GM12878 (cell line): ENCODE measurements around the gene ENG. TPM values are rescaled to one million over a fixed set of nuclear protein-coding genes. Genes with fewer than 3 reads are reported as not detected.

Experiments
- ATAC-seq: fragments of 200-7000 bp; cut with Tn5 transposase; 3 replicates; pipeline ENCODE4 v1.9.1; 2020; ENCODE audit warnings: mild to moderate bottlenecking, moderate library complexity
- BruUV-seq: library from RNA; stranded (reverse); fragments of 400-500 nt; replicated peaks from 2 replicates; lab custom pipeline; 2021; lab: Mats Ljungman, UMichigan
- CTCF ChIA-PET: fragments of 300-600 bp; sonication (Branson Sonifier 250); formaldehyde crosslinking; extraction: SDS; loops from one replicate; lab custom pipeline; 2021; ENCODE audit warnings: inconsistent platforms; lab: Yijun Ruan, JAX
- POLR2A ChIA-PET: fragments of 350-600 bp; formaldehyde crosslinking; extraction: SDS; loops from one replicate; lab custom pipeline; 2021; ENCODE audit warnings: inconsistent platforms; lab: Charles Lee
- RAD21 ChIA-PET: fragments of 300-600 bp; sonication (Branson Sonifier 250); formaldehyde crosslinking; loops from one replicate; lab custom pipeline; 2023; ENCODE audit warnings: antibody characterized with exemption; ENCODE audit not compliant: unreplicated experiment; lab: Charles Lee
- SMC1A ChIA-PET: fragments of 300-600 bp; sonication (Branson Sonifier 250); formaldehyde crosslinking; loops from one replicate; lab custom pipeline; 2023; ENCODE audit not compliant: unreplicated experiment, uncharacterized antibody; lab: Charles Lee
- DNase-seq: peaks from one replicate; pipeline ENCODE4 v3.0.0-alpha.2; 2011; ENCODE audit warnings: low read depth, low spot score
- FAIRE-seq: peaks from 3 replicates; lab custom pipeline; 2011; peaks lifted over from hg19 to GRCh38; lab: Jason Lieb, UNC
- H2AFZ ChIP-seq: 2 replicates; pipeline ENCODE4 v1.6.0; 2011; ENCODE audit warnings: low read depth, low read length, control low read depth; ENCODE audit not compliant: control insufficient read depth
- H3K27ac ChIP-seq: 2 replicates; pipeline ENCODE4 v1.5.1; 2011; ENCODE audit warnings: control low read depth; ENCODE audit not compliant: control insufficient read depth, insufficient read depth
- H3K27me3 ChIP-seq, 2 experiments: replicated peaks in 1 of 2; 2 replicates each; pipeline versions ENCODE4 v1.6.0 to v1.6.1; 2011; ENCODE audit warnings: low read length in 1 of 2; ENCODE audit not compliant: control insufficient read depth in 2 of 2, insufficient read depth in 2 of 2
- H3K36me3 ChIP-seq, 2 experiments: 2 replicates each; pipeline ENCODE4 v1.5.1; 2011; ENCODE audit warnings: low read length in 1 of 2; ENCODE audit not compliant: control insufficient read depth in 2 of 2, insufficient read depth in 2 of 2
- H3K4me1 ChIP-seq: 2 replicates; pipeline ENCODE4 v1.6.1; 2011; ENCODE audit warnings: mild to moderate bottlenecking, low read length, moderate library complexity, mixed read lengths; ENCODE audit not compliant: control insufficient read depth, insufficient read depth
- H3K4me2 ChIP-seq: 2 replicates; pipeline ENCODE4 v1.6.0; 2011; ENCODE audit warnings: control low read depth; ENCODE audit not compliant: control insufficient read depth, insufficient read depth
- H3K4me3 ChIP-seq: fragments of 200-600 bp; sonication (generic); 2 replicates; pipeline ENCODE4 v1.5.1; 2016
- H3K79me2 ChIP-seq: 2 replicates; pipeline ENCODE4 v1.6.0; 2011; ENCODE audit warnings: low read length; ENCODE audit not compliant: control insufficient read depth, insufficient read depth
- H3K9ac ChIP-seq: 2 replicates; pipeline ENCODE4 v1.8.0; 2011; ENCODE audit warnings: low read length, control low read depth, mixed read lengths; ENCODE audit not compliant: control insufficient read depth, insufficient read depth
- H3K9me3 ChIP-seq: replicated peaks from 3 replicates; pipeline ENCODE4 v1.5.1; 2011; ENCODE audit warnings: mild to moderate bottlenecking, low read length; ENCODE audit not compliant: control insufficient read depth, insufficient read depth
- H4K20me1 ChIP-seq: 2 replicates; pipeline ENCODE4 v1.6.0; 2011; ENCODE audit not compliant: control insufficient read depth, insufficient read depth
- FOXK2 ChIP-seq: fragments of 450-650 bp; IDR thresholded peaks from 2 replicates; pipeline ENCODE4 v1.6.1; 2017; ENCODE audit warnings: mild to moderate bottlenecking, moderate library complexity
- MYB ChIP-seq: fragments of 150-350 bp; IDR thresholded peaks from 2 replicates; pipeline ENCODE4 v1.6.1; 2014; ENCODE audit warnings: mild to moderate bottlenecking, low read depth, low read length, borderline replicate concordance
- SUZ12 ChIP-seq: fragments of 200-600 bp; sonication (generic); IDR thresholded peaks from one replicate; pipeline ENCODE4 v1.6.1; 2018; ENCODE audit warnings: antibody characterized with exemption, mild to moderate bottlenecking; ENCODE audit not compliant: unreplicated experiment
- WGBS: methylation state at CpG from one replicate; pipeline ENCODE4 v1.1.6; 2016; ENCODE audit warnings: low lambda C conversion rate; ENCODE audit not compliant: insufficient replicate concordance, insufficient coverage; ENCODE audit errors: missing lambda C conversion rate; 5-methylcytosine and 5-hydroxymethylcytosine counted together
- in situ Hi-C: fragments of 300-500 bp; cut with MboI; formaldehyde crosslinking; loops from 9 replicates; pipeline ENCODE4 v1.14.3; 2018; ENCODE audit warnings: mixed read lengths
- intact Hi-C: fragments of 100-400 bp; cut with micrococcal nuclease; formaldehyde crosslinking; loops from one replicate; pipeline ENCODE4 v1.14.2; 2022; ENCODE audit not compliant: unreplicated experiment
- polyA plus RNA-seq, 11 experiments: library from polyadenylated mRNA; depleted of rRNA in 4 of 11; unstranded in 6 of 11; stranded (reverse) in 5 of 11; fragments of >200 nt; fragmentation: Nextera tagmentation in 4 of 11; fragmentation: Illumina TruSeq in 1 of 11; extraction: Ambion mirVana in 4 of 11; extraction: Trizol in 1 of 11; gene quantifications; 1 replicate in 1 of 11; 2 replicates in 10 of 11; pipeline versions ENCODE4 v1.2.1 to v1.2.3, GENCODE V29; 2011 to 2016; ENCODE audit warnings: inconsistent platforms in 2 of 11, missing spikeins in 2 of 11, low read depth in 1 of 11
- total RNA-seq, 4 experiments: library from RNA; depleted of rRNA in 3 of 4; stranded (reverse); fragments of >200 nt in 3 of 4; fragmentation: Illumina TruSeq in 1 of 4; extraction: Trizol in 1 of 4; gene quantifications; 2 replicates each; pipeline versions ENCODE4 v1.2.1 to v1.2.3, GENCODE V29; 2013 to 2021
- TF ChIP-seq, protein P1 (sequence below): IDR thresholded peaks from 2 replicates; pipeline ENCODE4 v1.6.1; 2011; ENCODE audit warnings: borderline replicate concordance, low read depth, mild to moderate bottlenecking, moderate library complexity, low read length; ENCODE audit not compliant: insufficient read depth, poor library complexity, severe bottlenecking

Gene ENG
- total and polyA plus RNA-seq, 10 of the 15 experiments (the other 5 are each of a cell fraction or from before 2014, with no cell fraction given), result 0.14 to 10.1 (median 2.0) TPM

DNA sequence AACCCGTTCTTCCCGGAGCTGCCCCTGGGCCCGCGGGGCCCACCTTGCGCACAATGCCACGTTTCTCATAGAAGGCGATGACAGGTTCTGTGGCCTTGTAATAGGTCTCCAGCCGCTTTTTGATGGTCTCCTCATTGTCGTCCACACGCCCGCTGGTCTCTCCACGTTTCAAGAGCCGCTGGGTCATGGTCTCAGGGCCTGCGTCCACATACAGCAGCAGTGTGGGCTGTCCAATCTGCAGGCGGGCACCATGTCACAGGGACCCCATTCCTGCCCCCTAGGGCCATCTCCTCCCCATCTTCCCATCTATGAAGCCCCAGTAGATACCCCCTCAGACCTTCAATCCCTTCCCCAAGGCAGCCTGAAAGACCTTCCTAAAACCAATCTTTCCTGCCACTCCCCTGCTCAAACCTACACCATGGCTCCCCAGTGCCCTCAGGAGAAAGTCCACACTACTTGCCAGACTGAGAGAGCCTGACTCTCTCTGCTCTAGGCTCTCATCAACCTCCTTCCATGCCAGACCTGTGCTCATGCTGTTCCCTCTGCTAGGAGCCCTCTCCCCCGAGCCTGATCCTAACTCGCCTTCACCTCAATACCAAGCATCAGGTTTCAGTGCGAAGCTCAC lies 13.9 kb upstream of the ENG start:
- H3K9me3 ChIP-seq, result no peaks in the 10 kb centered on the region
- no peak overlapping the region for H2AFZ ChIP-seq
- intact Hi-C loops (loop anchor here (5.0 kb wide), 1 partner anchor 81 kb away; the partner anchor contains the start of gene CDK9), in situ Hi-C loops (no loop called here)
- TF ChIP-seq, protein P1, sequence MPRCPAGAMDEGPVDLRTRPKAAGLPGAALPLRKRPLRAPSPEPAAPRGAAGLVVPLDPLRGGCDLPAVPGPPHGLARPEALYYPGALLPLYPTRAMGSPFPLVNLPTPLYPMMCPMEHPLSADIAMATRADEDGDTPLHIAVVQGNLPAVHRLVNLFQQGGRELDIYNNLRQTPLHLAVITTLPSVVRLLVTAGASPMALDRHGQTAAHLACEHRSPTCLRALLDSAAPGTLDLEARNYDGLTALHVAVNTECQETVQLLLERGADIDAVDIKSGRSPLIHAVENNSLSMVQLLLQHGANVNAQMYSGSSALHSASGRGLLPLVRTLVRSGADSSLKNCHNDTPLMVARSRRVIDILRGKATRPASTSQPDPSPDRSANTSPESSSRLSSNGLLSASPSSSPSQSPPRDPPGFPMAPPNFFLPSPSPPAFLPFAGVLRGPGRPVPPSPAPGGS, result no peak
- no peak for TF ChIP-seq FOXK2
- no peak for TF ChIP-seq MYB
- no peak for TF ChIP-seq SUZ12
- no peak for FAIRE-seq
- no peak overlapping the region for H3K4me2 ChIP-seq
- H3K79me2 ChIP-seq, result no peaks in the 10 kb centered on the region
- WGBS, result 75% methylated on average over 18 of the region's 18 CpGs
- DNase-seq, result no peak
- ChIA-PET POLR2A (interaction anchor here (0.5 to 0.6 kb wide), 2 partner anchors 63 to 179 kb away, joined by 4 to 10 read pairs; no protein-coding TSS in a partner anchor), SMC1A (interaction anchor here (0.7 to 2.0 kb wide), 8 partner anchors 16 to 293 kb away, joined by 3 to 20 read pairs (median 4); partner anchors contain the start of gene ST6GALNAC4), RAD21 (interaction anchor here (1.1 to 2.8 kb wide), 11 partner anchors 9 to 279 kb away, joined by 3 to 44 read pairs (median 10); partner anchors contain the start of genes CDK9, SH2D3C, ST6GALNAC4 and TOR2A), CTCF (interaction anchor here (1.4 to 6.2 kb wide), 11 partner anchors 9 to 133 kb away, joined by 3 to 91 read pairs (median 15); partner anchors contain the start of genes AK1, CDK9, ENG and ST6GALNAC4)
- no TSS peak for BruUV-seq
- H3K4me1 ChIP-seq, result peaks cover 22% of the 10 kb centered on the region
- no peak for ATAC-seq
- no peaks in the 10 kb centered on the region for H4K20me1 ChIP-seq
- H3K27me3 ChIP-seq, result no peaks in the 10 kb centered on the region
- no peak overlapping the region for H3K9ac ChIP-seq
- H3K4me3 ChIP-seq, result no peak overlapping the region
- no peaks in the 10 kb centered on the region for H3K36me3 ChIP-seq
- H3K27ac ChIP-seq, result no peak overlapping the region
